Breast epithelium (tissue), 4 donors: ENCODE measurements around the gene ZAP70. TPM values are rescaled to one million over a fixed set of nuclear protein-coding genes. Genes with fewer than 3 reads are reported as not detected.

Experiments used
- DNase-seq, 2 donors: peaks; one replicate each; pipeline ENCODE4 v3.0.0-alpha.2; 2019; ENCODE audit warnings: low spot score in 2 of 2
- H3K27ac ChIP-seq, 2 donors: fragments of 200-600 bp; sonication (generic) in 1 of 2; one replicate each; pipeline ENCODE4 v1.5.1; 2016 to 2019; ENCODE audit warnings: mild to moderate bottlenecking in 1 of 2
- H3K27me3 ChIP-seq, 2 donors: fragments of 200-600 bp; sonication (generic) in 1 of 2; one replicate each; pipeline versions ENCODE4 v1.5.1 to v1.6.0; 2017 to 2019; ENCODE audit warnings: control low read depth in 1 of 2, mild to moderate bottlenecking in 1 of 2
- H3K36me3 ChIP-seq: fragments of 200-600 bp; one replicate; pipeline ENCODE4 v1.5.1; 2019
- H3K4me1 ChIP-seq, 2 donors: fragments of 200-600 bp; sonication (generic); one replicate each; pipeline ENCODE4 v1.5.1; 2016 to 2019; ENCODE audit warnings: control low read depth in 1 of 2
- H3K4me3 ChIP-seq, 3 donors: fragments of 200-600 bp; sonication (generic); 1 replicate in 2 of 3; 2 replicates in 1 of 3; pipeline ENCODE4 v1.5.1; 2016 to 2019; ENCODE audit warnings: mild to moderate bottlenecking in 3 of 3, moderate library complexity in 2 of 3
- H3K9me3 ChIP-seq, 2 donors: fragments of 200-600 bp; sonication (generic) in 1 of 2; one replicate each; pipeline ENCODE4 v1.5.1; 2016 to 2019; ENCODE audit warnings: control low read depth in 1 of 2
- CTCF ChIP-seq, 3 donors: fragments of 450-650 bp; IDR thresholded peaks; one replicate each; pipeline ENCODE4 v1.5.1; 2016 to 2017; ENCODE audit warnings: antibody characterized with exemption in 3 of 3, mild to moderate bottlenecking in 3 of 3, moderate library complexity in 3 of 3
- POLR2A ChIP-seq: fragments of 450-650 bp; IDR thresholded peaks from one replicate; pipeline ENCODE4 v1.6.1; 2016; ENCODE audit warnings: antibody characterized with exemption, mild to moderate bottlenecking, moderate library complexity
- POLR2AphosphoS5 ChIP-seq, 3 donors: sonication (generic); formaldehyde crosslinking; IDR thresholded peaks; one replicate each; pipeline ENCODE4 v1.6.1; 2017; ENCODE audit warnings: antibody characterized with exemption in 3 of 3
- intact Hi-C: fragments of 100-400 bp; cut with DNase I; formaldehyde crosslinking; loops from one replicate; pipeline ENCODE4 v1.15.1; 2023; ENCODE audit warnings: low total_unique reads
- total RNA-seq, 3 donors: library from RNA; depleted of rRNA; stranded (reverse); fragments of >200 nt; gene quantifications; one replicate each; pipeline ENCODE4 v1.1.0, GENCODE V29; 2016

Gene ZAP70
- total RNA-seq, 3 donors from 2014 or later: 4.0 to 7.3 (median 4.9) TPM

DNA sequence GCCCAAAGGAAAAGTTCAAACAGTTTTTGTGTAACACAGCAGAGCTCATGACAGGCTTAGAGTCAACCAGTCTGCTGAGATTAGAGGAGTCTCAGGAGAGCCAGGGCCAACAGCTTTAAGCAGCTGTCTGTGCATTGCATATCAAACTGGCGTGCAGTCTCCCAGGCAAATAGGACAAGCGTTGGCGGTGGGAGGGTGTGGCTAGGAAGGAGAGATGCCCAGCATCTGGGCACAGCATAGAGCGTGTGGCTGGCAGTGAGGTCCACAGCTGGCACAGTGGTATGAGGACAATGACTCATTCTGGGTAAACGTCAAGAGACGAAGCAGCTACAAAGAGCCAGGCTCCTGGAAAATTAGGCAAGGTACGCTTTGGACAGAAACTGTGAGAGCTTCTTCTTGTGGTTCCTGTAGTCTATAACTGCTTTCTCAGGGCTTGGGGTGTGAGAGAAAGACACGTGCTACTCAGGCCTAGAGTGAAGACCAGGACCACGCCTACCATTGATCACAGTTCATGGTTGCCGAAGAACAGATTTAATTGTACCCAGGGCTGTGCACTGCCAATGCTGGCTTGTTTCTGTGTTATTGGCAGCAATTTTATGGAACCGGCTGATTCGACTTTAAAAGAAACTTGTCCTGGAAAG lies 14.8 kb downstream of the ZAP70 start:
- TF ChIP-seq CTCF (IDR thresholded peaks at IDR 0.05): no peak
- no peak for TF ChIP-seq POLR2A
- TF ChIP-seq POLR2AphosphoS5 (IDR thresholded peaks at IDR 0.05): no peak
- Histone ChIP-seq H3K4me1 (no peaks in the 10 kb centered on the region), H3K36me3 (no peaks in the 10 kb centered on the region), H3K9me3 (peaks cover 9% of the 10 kb centered on the region in 2 donors), H3K27me3 (peaks cover 0 to 4% of the 10 kb centered on the region in 2 donors), H3K4me3 (no peak overlapping the region), H3K27ac (no peak overlapping the region)
- intact Hi-C loops: no loop called here
- peak in 1 of 2 donors; percentile 20 for DNase-seq

DNA sequence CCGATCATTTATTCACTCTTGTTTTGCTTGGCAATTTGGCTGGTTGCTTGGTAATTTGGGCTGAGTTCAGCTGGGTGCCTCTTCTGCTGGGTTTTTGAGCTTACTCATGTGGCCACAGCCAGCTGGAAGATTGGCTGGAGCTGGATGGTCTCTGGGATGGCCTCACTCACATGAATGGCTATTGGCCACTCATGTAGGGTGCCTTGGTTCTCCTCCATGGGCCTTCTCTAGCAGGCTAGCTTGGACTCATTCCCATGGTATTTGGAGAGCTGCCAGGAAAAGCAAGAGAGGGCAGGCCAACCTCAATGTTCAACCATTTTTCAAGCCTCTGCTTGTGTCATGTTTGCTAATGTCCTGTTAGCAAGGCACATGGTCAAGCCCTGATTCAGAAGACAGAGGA lies 16.9 kb downstream of the ZAP70 start:
- no peaks in the 10 kb centered on the region for H3K4me1 ChIP-seq
- intact Hi-C loops: no loop called here
- no peaks in the 10 kb centered on the region for H3K27me3 ChIP-seq
- peaks cover 7 to 9% of the 10 kb centered on the region in 2 donors for H3K9me3 ChIP-seq
- no peaks in the 10 kb centered on the region for H3K36me3 ChIP-seq
- no peak overlapping the region for H3K4me3 ChIP-seq
- H3K27ac ChIP-seq: no peak overlapping the region
- no peak for TF ChIP-seq CTCF (IDR thresholded peaks at IDR 0.05)
- TF ChIP-seq POLR2A: no peak
- no peak for TF ChIP-seq POLR2AphosphoS5 (IDR thresholded peaks at IDR 0.05)
- DNase-seq: no peak

DNA sequence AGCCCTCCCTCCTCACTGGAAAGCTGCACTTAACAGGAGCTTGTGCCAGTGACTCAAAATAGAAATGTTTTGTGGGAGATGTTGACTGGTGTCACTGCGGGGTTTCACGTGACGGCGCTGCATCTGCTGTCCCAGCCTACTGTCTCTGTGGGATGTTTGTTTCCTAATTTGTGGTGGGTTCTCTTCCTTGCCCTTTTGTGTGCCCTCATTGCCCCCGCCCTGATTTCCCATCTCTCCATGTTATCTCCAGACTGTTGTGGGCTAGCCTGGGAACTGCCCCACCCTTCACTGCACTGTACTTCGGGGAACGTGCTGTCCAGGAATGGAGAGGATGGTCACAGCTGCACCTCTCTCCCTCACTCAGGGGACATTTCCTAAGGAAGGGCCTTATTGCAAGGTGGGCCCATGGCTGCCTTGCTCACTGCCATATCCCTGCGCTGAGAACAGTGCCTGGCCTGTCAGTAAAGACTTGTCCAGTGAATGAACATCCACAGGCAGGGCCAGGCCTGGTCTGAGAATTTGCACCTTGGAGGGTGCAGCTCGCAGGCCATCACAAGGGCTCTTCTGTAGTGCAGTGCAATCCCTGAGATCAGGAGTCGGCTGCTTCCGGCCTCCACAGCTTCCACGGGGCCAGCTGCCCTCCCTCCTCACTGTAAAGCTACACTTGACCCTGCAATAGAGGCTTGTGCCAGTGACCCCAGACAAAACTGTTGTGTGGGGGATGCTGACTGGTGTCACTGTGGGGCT lies 18.1 kb downstream of the ZAP70 start:
- no peak for DNase-seq
- H3K27ac ChIP-seq: no peak overlapping the region
- peaks cover 7 to 9% of the 10 kb centered on the region in 2 donors for H3K9me3 ChIP-seq
- H3K36me3 ChIP-seq: no peaks in the 10 kb centered on the region
- TF ChIP-seq POLR2AphosphoS5 (IDR thresholded peaks at IDR 0.05) (no peak), CTCF (IDR thresholded peaks at IDR 0.05) (no peak), POLR2A (no peak)
- H3K27me3 ChIP-seq: no peaks in the 10 kb centered on the region
- no peak overlapping the region for H3K4me3 ChIP-seq
- intact Hi-C loops: no loop called here
- no peaks in the 10 kb centered on the region for H3K4me1 ChIP-seq

DNA sequence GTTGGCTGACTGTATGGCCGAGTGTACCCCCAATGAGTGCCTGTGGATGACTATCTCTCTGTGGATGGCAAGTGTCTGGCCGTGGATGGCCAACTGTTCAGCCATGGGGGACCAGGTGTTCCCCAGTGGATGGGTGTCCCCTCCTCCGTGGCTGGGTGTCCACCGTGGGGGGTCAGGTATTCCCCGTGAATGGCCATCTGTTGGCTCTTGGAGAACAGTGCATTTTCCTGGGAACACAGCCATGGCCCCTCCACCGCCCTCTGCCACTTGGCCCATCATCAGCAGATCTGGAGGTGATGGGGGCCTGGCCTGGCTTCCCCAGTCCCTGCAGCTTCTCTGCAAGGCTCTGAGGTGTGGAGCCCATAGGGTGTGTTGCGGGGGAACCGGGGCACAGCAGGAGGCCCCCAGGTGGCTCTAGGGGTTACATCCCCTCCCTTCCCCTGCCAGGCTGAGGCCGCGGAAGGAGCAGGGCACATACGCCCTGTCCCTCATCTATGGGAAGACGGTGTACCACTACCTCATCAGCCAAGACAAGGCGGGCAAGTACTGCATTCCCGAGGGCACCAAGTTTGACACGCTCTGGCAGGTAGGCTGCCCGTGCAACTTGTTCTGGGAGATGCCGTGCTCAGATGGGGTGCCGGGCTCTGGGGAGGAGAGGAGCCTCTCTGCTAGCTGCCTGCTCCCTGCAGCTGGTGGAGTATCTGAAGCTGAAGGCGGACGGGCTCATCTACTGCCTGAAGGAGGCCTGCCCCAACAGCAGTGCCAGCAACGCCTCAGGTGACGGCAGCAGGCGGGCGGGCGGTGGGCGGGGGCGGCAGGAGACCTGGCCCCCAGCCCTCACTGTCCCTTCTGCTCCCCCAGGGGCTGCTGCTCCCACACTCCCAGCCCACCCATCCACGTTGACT lies 19.3 kb downstream of the ZAP70 start:
- Histone ChIP-seq H3K27me3 (no peaks in the 10 kb centered on the region), H3K27ac (no peak overlapping the region), H3K36me3 (no peaks in the 10 kb centered on the region), H3K4me3 (no peak overlapping the region), H3K4me1 (no peaks in the 10 kb centered on the region), H3K9me3 (peaks cover 7 to 9% of the 10 kb centered on the region in 2 donors)
- no peak for DNase-seq
- intact Hi-C loops: no loop called here
- TF ChIP-seq CTCF (IDR thresholded peaks at IDR 0.05) (no peak), POLR2A (no peak), POLR2AphosphoS5 (IDR thresholded peaks at IDR 0.05) (no peak)
